VCaP (cell line): ENCODE results near the gene DMAC1.

Source experiments
- H3K27ac ChIP-seq: fragments of 450-650 bp; 2 replicates; pipeline ENCODE4 v1.5.1; 2017
- TF ChIP-seq, protein P1 (sequence below): fragments of 450-650 bp; conservative IDR thresholded peaks from 2 replicates; pipeline ENCODE4 v1.5.1; 2017; ENCODE audit warnings: mild to moderate bottlenecking, moderate library complexity

Gene DMAC1

DNA sequence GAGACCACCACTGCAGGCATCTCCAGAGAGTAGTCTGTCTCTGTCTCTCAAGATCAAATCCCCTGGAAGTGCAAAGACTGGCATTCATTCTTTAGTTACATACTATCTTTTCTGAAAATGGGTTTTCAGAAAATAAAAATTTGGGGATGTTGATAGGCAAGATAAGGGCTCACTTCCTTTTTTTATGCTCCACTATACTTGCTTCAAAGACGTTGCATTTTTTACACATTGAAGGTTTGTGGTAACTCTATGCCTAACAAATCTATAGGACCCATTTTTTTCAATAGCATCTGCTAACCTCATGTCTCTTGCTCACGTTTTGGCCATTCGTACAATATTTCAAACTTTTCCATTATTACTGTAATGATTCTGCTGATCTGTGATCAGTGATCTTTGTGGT, 37.0 kb downstream of the DMAC1 start:
- TF ChIP-seq, protein P1, sequence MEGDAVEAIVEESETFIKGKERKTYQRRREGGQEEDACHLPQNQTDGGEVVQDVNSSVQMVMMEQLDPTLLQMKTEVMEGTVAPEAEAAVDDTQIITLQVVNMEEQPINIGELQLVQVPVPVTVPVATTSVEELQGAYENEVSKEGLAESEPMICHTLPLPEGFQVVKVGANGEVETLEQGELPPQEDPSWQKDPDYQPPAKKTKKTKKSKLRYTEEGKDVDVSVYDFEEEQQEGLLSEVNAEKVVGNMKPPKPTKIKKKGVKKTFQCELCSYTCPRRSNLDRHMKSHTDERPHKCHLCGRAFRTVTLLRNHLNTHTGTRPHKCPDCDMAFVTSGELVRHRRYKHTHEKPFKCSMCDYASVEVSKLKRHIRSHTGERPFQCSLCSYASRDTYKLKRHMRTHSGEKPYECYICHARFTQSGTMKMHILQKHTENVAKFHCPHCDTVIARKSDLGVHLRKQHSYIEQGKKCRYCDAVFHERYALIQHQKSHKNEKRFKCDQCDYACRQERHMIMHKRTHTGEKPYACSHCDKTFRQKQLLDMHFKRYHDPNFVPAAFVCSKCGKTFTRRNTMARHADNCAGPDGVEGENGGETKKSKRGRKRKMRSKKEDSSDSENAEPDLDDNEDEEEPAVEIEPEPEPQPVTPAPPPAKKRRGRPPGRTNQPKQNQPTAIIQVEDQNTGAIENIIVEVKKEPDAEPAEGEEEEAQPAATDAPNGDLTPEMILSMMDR, result no peak
- no peak overlapping the region for H3K27ac ChIP-seq

DNA sequence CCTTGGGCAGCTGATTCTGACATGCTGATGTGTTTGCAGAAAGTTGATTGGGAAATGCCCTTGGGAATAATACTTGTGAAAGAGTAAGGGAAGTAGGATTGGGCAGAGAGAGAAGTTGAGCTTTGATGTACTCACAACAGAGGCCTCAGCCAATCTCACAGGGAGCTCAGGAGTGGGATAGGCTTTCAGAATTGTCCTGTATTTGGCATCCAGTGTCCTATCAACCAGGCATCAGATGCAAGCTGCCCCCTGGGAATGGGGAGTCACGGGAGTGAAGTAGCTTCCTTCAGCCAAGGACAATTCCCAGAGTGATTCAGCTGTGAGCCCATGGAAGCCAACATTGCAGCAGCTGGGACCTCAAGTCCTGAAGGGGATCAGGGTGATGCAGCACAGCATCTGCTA, 39.6 kb downstream of the DMAC1 start:
- TF ChIP-seq, protein P1, result no peak

DNA sequence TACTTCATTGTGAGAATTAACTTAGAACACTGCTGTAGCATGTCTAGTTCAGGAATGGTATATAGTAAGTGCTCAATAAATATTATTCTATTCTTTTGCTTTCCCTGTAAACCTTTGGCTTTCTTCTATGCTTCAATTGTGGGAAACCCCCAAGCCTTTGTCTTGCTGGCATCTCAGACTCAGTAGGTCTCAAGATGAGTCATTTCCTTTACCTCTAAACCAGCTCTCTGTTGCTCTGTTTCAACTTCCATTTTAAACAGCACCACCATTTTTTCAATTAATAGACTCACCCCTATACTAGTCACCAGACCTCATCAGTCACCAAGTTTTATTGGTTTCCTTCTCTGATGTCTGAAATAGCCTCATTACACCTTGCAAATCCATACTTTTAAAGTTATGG, 43.5 kb downstream of the DMAC1 start:
- TF ChIP-seq, protein P1, result no peak
- H3K27ac ChIP-seq, result no peak overlapping the region

More for the DNA sequence above, 39.6 kb downstream of the DMAC1 start:
- no peak overlapping the region for H3K27ac ChIP-seq

DNA sequence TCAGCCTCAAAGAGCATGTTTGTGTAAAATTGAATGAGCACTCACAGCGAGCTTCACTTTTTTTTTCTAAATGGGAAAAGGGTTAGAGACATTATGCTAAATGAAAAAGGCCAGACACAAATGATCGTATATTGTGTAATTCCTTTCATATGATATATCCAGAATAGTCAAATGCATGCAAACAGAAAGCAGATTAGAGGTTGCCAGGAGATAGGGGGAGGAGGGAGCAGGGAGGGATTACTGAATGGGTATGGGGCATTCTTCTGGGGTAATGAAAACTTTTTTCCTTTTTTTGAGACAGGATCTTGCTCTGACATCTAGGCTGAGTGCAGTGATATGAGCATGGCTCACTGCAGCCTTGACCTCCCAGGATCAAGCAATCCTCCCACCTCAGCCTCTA, 47.1 kb downstream of the DMAC1 start:
- TF ChIP-seq, protein P1, result no peak
- H3K27ac ChIP-seq, result no peak overlapping the region
